GM12878 (cell line): ENCODE data around the gene ANP32B. TPM values are rescaled to one million over a fixed set of nuclear protein-coding genes. Genes with fewer than 3 reads are reported as not detected.

Experiments
- BCL3 ChIP-seq: IDR thresholded peaks from 2 replicates; pipeline ENCODE4 v1.6.1; 2011; ENCODE audit warnings: borderline replicate concordance, low read depth, mild to moderate bottlenecking, moderate library complexity, low read length; ENCODE audit not compliant: insufficient read depth, poor library complexity, severe bottlenecking
- CREB1 ChIP-seq: IDR thresholded peaks from 2 replicates; pipeline ENCODE4 v1.6.1; 2012; ENCODE audit warnings: low read depth, mild to moderate bottlenecking, inconsistent platforms
- HDAC2 ChIP-seq: fragments of 200-600 bp; sonication (generic); IDR thresholded peaks from 2 replicates; pipeline ENCODE4 v1.6.1; 2017
- HDAC6 ChIP-seq: fragments of 200-600 bp; sonication (generic); IDR thresholded peaks from one replicate; pipeline ENCODE4 v1.8.0; 2017; ENCODE audit warnings: antibody characterized with exemption; ENCODE audit not compliant: unreplicated experiment
- HSF1 ChIP-seq: fragments of 150-350 bp; IDR thresholded peaks from 2 replicates; pipeline ENCODE4 v1.6.1; 2014; ENCODE audit warnings: mild to moderate bottlenecking, low read depth, low read length
- IRF3 ChIP-seq: fragments of 450-650 bp; IDR thresholded peaks from 2 replicates; pipeline ENCODE4 v1.6.1; 2014; ENCODE audit warnings: mild to moderate bottlenecking
- KLF5 ChIP-seq: fragments of 450-650 bp; IDR thresholded peaks from 2 replicates; pipeline ENCODE4 v1.6.1; 2014; ENCODE audit warnings: mild to moderate bottlenecking; ENCODE audit not compliant: partially characterized antibody
- LARP7 ChIP-seq: fragments of 450-650 bp; IDR thresholded peaks from 2 replicates; pipeline ENCODE4 v1.6.1; 2017; ENCODE audit warnings: mild to moderate bottlenecking
- MLLT1 ChIP-seq: fragments of 450-650 bp; IDR thresholded peaks from 2 replicates; pipeline ENCODE4 v1.6.1; 2016; ENCODE audit warnings: mild to moderate bottlenecking
- MYC ChIP-seq: IDR thresholded peaks from 2 replicates; pipeline ENCODE4 v1.6.1; 2011; ENCODE audit warnings: mild to moderate bottlenecking, low read length, moderate library complexity, inconsistent platforms; ENCODE audit not compliant: insufficient read depth, insufficient replicate concordance, insufficient read length, severe bottlenecking
- NBN ChIP-seq: fragments of 450-650 bp; IDR thresholded peaks from 2 replicates; pipeline ENCODE4 v1.6.1; 2016
- NFXL1 ChIP-seq: fragments of 450-650 bp; IDR thresholded peaks from 2 replicates; pipeline ENCODE4 v1.6.1; 2017; ENCODE audit warnings: antibody characterized with exemption, mild to moderate bottlenecking, borderline replicate concordance
- NFYB ChIP-seq: IDR thresholded peaks from 2 replicates; pipeline ENCODE4 v1.6.1; 2011; ENCODE audit warnings: low read depth, mild to moderate bottlenecking, low read length, improper control_type of control experiment, moderate library complexity; ENCODE audit not compliant: insufficient read depth
- NKRF ChIP-seq: fragments of 450-650 bp; conservative IDR thresholded peaks from 2 replicates; pipeline ENCODE4 v1.6.1; 2017; ENCODE audit warnings: mild to moderate bottlenecking, moderate library complexity
- POLR2AphosphoS2 ChIP-seq: IDR thresholded peaks from 2 replicates; pipeline ENCODE4 v1.6.1; 2011; ENCODE audit warnings: low read depth, mild to moderate bottlenecking, low read length, improper control_type of control experiment, moderate library complexity
- POLR2AphosphoS5 ChIP-seq: IDR thresholded peaks from 2 replicates; pipeline ENCODE4 v1.6.1; 2011; ENCODE audit warnings: mild to moderate bottlenecking, low read length, inconsistent platforms
- RAD21 ChIP-seq: IDR thresholded peaks from 2 replicates; pipeline ENCODE4 v1.6.1; 2011; ENCODE audit warnings: mild to moderate bottlenecking, low read depth, low read length, moderate library complexity; ENCODE audit not compliant: insufficient read depth
- SRF ChIP-seq, 2 experiments: IDR thresholded peaks; 2 replicates each; pipeline ENCODE4 v1.6.1; 2011; ENCODE audit warnings: low read depth in 2 of 2, low read length in 2 of 2, mild to moderate bottlenecking in 1 of 2, moderate library complexity in 1 of 2
- STAT1 ChIP-seq: fragments of 450-650 bp; conservative IDR thresholded peaks from 2 replicates; pipeline ENCODE4 v1.6.1; 2014; ENCODE audit warnings: antibody characterized with exemption, mild to moderate bottlenecking
- STAT3 ChIP-seq: IDR thresholded peaks from 2 replicates; pipeline ENCODE4 v1.6.1; 2011; ENCODE audit warnings: low read depth, low read length, improper control_type of control experiment
- TARDBP ChIP-seq: IDR thresholded peaks from 2 replicates; pipeline ENCODE4 v1.6.1; 2016; ENCODE audit warnings: borderline replicate concordance
- ZBED1 ChIP-seq: IDR thresholded peaks from 2 replicates; pipeline ENCODE4 v1.6.1; 2016; ENCODE audit warnings: borderline replicate concordance
- ZSCAN29 ChIP-seq: fragments of 450-650 bp; IDR thresholded peaks from 2 replicates; pipeline ENCODE4 v1.6.1; 2017; ENCODE audit warnings: mild to moderate bottlenecking, moderate library complexity
- polyA plus RNA-seq, 11 experiments: library from polyadenylated mRNA; depleted of rRNA in 4 of 11; unstranded in 6 of 11; stranded (reverse) in 5 of 11; fragments of >200 nt; fragmentation: Nextera tagmentation in 4 of 11; fragmentation: Illumina TruSeq in 1 of 11; extraction: Ambion mirVana in 4 of 11; extraction: Trizol in 1 of 11; gene quantifications; 1 replicate in 1 of 11; 2 replicates in 10 of 11; pipeline versions ENCODE4 v1.2.1 to v1.2.3, GENCODE V29; 2011 to 2016; ENCODE audit warnings: inconsistent platforms in 2 of 11, missing spikeins in 2 of 11, low read depth in 1 of 11
- total RNA-seq, 4 experiments: library from RNA; depleted of rRNA in 3 of 4; stranded (reverse); fragments of >200 nt in 3 of 4; fragmentation: Illumina TruSeq in 1 of 4; extraction: Trizol in 1 of 4; gene quantifications; 2 replicates each; pipeline versions ENCODE4 v1.2.1 to v1.2.3, GENCODE V29; 2013 to 2021

ANP32B gene
- total and polyA plus RNA-seq, 10 of the 15 experiments (the other 5 are each of a cell fraction or from before 2014, with no cell fraction given), result 24.5 to 419 (median 171) TPM

GRCh38 chr9:97982683-97983588, at the start of gene ANP32B (continued):
- TF ChIP-seq CREB1, result peak; percentile 35; the same call in 1 of the 2 replicates
- no peak for TF ChIP-seq HSF1
- peak; percentile 12 for TF ChIP-seq BCL3
- no peak for TF ChIP-seq NFYB
- TF ChIP-seq LARP7, result peak; percentile 44; the same call in 1 of the 2 replicates
- peak; percentile 29; the same call in 1 of the 2 replicates for TF ChIP-seq POLR2AphosphoS5
- TF ChIP-seq NFXL1, result no peak
- TF ChIP-seq STAT3, result no peak
- peak; percentile 48 for TF ChIP-seq MYC
- no peak for TF ChIP-seq HDAC6
- TF ChIP-seq SRF (IDR thresholded peaks at IDR 0.05; ENCODE audit: low read depth in 2 of 2, low read length in 2 of 2), result peak; percentile 21 to 77; a peak in 2 of 4 replicates
- no peak for TF ChIP-seq HDAC2
- no peak for TF ChIP-seq ZSCAN29
- peak; percentile 39; the same call in 1 of the 2 replicates for TF ChIP-seq RAD21
- TF ChIP-seq POLR2AphosphoS2, result 0 out of 2 replicates have a peak, but pooled peaks have one; percentile 34
- TF ChIP-seq ZBED1, result no peak
- TF ChIP-seq TARDBP, result no peak
- TF ChIP-seq IRF3, result no peak
- TF ChIP-seq NBN, result 0 out of 2 replicates have a peak, but pooled peaks have one; percentile 56
- no peak for TF ChIP-seq STAT1
- peak; percentile 76 for TF ChIP-seq NKRF
- peak; percentile 92 for TF ChIP-seq MLLT1
- TF ChIP-seq KLF5, result no peak
